Dendritic cell treated with granulocyte-macrophage colony-stimulating factor and Interleukin-4, amounts not matched to agents 40 ng/mL and 50 ng/mL, for 4 days (primary cell): ENCODE results near the gene NELFA.

ENCODE experiments used
- H3K27ac Mint-ChIP-seq: one replicate; pipeline ENCODE4 v1.8.0; 2022; ENCODE audit warnings: mild to moderate bottlenecking, mixed read lengths
- H3K27me3 Mint-ChIP-seq: one replicate; pipeline ENCODE4 v1.8.0; 2022; ENCODE audit warnings: mild to moderate bottlenecking, mixed read lengths
- H3K36me3 Mint-ChIP-seq: one replicate; pipeline ENCODE4 v1.8.0; 2022; ENCODE audit warnings: low read depth, mixed read lengths
- H3K4me1 Mint-ChIP-seq: one replicate; pipeline ENCODE4 v1.8.0; 2022; ENCODE audit warnings: low read depth, mixed read lengths
- H3K4me3 Mint-ChIP-seq: one replicate; pipeline ENCODE4 v1.8.0; 2022; ENCODE audit warnings: mild to moderate bottlenecking, moderate library complexity, mixed read lengths
- H3K9me3 Mint-ChIP-seq: one replicate; pipeline ENCODE4 v1.8.0; 2022; ENCODE audit warnings: mixed read lengths
- intact Hi-C: fragments of 100-400 bp; cut with micrococcal nuclease; formaldehyde crosslinking; loops from one replicate; pipeline ENCODE4 v1.15.0; 2022

The NELFA gene

DNA sequence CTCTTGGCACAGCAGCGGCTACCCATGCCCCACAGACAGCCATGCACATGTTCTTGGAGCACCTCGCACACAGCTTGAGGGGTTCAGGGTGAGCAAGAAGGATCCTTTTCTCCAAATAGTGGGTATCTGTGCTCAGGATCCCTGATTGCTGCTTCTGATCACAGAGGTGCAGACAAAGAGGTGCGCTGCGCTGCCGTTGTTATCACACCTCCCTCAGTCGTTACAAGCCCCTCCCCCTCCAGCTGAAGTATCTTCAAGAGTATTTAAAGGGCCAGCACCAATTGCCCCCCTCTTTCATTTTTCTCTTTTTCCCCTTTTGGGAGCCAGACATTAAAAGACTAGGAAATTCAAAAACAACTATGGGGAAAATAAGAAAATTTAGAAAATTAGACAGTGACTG lies 44.3 kb downstream of the NELFA start:
- no peaks in the 10 kb centered on the region for H3K4me1 Mint-ChIP-seq
- H3K4me3 Mint-ChIP-seq, result no peak overlapping the region
- H3K36me3 Mint-ChIP-seq, result peaks cover 86% of the 10 kb centered on the region
- no peaks in the 10 kb centered on the region for H3K9me3 Mint-ChIP-seq
- no peaks in the 10 kb centered on the region for H3K27me3 Mint-ChIP-seq
- intact Hi-C loops, result no loop called here
- H3K27ac Mint-ChIP-seq, result no peak overlapping the region

GRCh38 chr4:1962980-1963379 lies 45.8 kb downstream of the NELFA start:
- H3K4me3 Mint-ChIP-seq, result no peak overlapping the region
- no peaks in the 10 kb centered on the region for H3K4me1 Mint-ChIP-seq
- H3K9me3 Mint-ChIP-seq, result no peaks in the 10 kb centered on the region
- H3K36me3 Mint-ChIP-seq, result peaks cover 87% of the 10 kb centered on the region
- no peaks in the 10 kb centered on the region for H3K27me3 Mint-ChIP-seq
- intact Hi-C loops, result no loop called here
- no peak overlapping the region for H3K27ac Mint-ChIP-seq

- H3K9me3 Mint-ChIP-seq, result no peaks in the 10 kb centered on the region
- H3K36me3 Mint-ChIP-seq, result peaks cover 95% of the 10 kb centered on the region
- no peaks in the 10 kb centered on the region for H3K4me1 Mint-ChIP-seq
- H3K27me3 Mint-ChIP-seq, result no peaks in the 10 kb centered on the region
- no peak overlapping the region for H3K4me3 Mint-ChIP-seq
- H3K27ac Mint-ChIP-seq, result no peak overlapping the region
- intact Hi-C loops, result no loop called here
Measured at GRCh38 chr4:1961563-1961962, 47.2 kb downstream of the NELFA start.

- peaks cover 97% of the 10 kb centered on the region for H3K36me3 Mint-ChIP-seq
- no peak overlapping the region for H3K4me3 Mint-ChIP-seq
- no peaks in the 10 kb centered on the region for H3K27me3 Mint-ChIP-seq
- no peaks in the 10 kb centered on the region for H3K9me3 Mint-ChIP-seq
- H3K4me1 Mint-ChIP-seq, result no peaks in the 10 kb centered on the region
- intact Hi-C loops, result no loop called here
- no peak overlapping the region for H3K27ac Mint-ChIP-seq
Measured at GRCh38 chr4:1961038-1961437, 47.7 kb downstream of the NELFA start.

DNA sequence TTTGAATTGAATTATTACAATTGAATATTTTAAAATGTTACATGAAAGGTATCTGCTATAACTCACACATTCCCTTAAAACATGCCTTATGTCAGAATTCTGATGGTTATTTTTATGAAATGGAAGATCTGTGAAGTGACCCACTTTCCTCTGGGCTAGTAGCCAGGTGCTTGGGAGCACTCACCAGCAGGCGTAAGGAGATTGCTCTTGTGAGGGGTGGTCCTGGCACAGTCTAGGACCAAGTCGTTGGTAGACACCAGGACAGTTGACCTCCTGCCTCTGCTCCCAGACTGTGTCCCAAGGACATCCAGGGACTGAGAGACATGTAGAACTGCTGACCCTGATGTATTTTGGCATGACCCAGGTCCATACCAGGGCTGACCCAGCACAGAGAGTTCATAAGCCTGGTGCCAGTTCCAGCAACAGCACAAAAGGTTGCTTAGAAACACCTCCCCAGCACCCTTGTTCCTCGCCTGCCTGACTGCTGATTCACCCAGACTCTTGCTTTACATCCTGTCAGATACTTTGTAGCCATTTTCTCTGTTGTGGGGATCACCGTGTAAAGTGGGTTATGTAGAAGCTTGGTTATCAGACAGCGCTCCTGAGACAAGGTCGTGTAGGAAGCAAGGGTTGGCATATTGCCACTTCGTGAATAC lies 48.5 kb downstream of the NELFA start:
- Mint-ChIP-seq H3K4me3 (no peak overlapping the region), H3K36me3 (peaks cover 97% of the 10 kb centered on the region), H3K27me3 (no peaks in the 10 kb centered on the region), H3K9me3 (no peaks in the 10 kb centered on the region), H3K27ac (no peak overlapping the region), H3K4me1 (no peaks in the 10 kb centered on the region)
- intact Hi-C loops, result no loop called here

- Mint-ChIP-seq H3K4me1 (no peaks in the 10 kb centered on the region), H3K4me3 (no peak overlapping the region), H3K36me3 (peaks cover 97% of the 10 kb centered on the region), H3K9me3 (no peaks in the 10 kb centered on the region), H3K27ac (no peak overlapping the region), H3K27me3 (no peaks in the 10 kb centered on the region)
- intact Hi-C loops, result no loop called here
Measured at GRCh38 chr4:1959104-1959384, 49.7 kb downstream of the NELFA start.

- no peaks in the 10 kb centered on the region for H3K27me3 Mint-ChIP-seq
- no peak overlapping the region for H3K27ac Mint-ChIP-seq
- H3K4me3 Mint-ChIP-seq, result no peak overlapping the region
- no peaks in the 10 kb centered on the region for H3K4me1 Mint-ChIP-seq
- no peaks in the 10 kb centered on the region for H3K9me3 Mint-ChIP-seq
- H3K36me3 Mint-ChIP-seq, result peaks cover 97% of the 10 kb centered on the region
- intact Hi-C loops, result no loop called here
Measured at GRCh38 chr4:1958276-1959103, 50.3 kb downstream of the NELFA start.

DNA sequence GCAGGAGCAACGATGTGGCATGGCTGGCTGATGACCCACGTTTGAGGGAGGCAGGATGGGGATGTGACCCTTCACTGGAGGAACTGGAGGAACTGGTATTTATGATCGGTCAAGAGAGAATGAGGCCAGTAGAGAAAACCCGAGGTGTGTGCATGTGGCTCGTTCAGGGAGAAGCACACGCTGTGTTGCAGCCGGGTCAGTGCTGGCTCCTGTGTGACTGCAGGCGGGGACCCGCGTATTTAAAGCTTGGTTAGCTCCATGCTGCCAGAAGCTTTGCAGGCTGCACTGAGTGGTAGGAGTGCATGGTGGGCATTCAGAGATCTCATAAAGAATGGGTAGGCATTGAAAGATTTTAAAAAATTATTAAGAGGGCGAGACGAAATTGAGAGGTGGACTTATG lies 52.1 kb downstream of the NELFA start:
- H3K4me1 Mint-ChIP-seq, result no peaks in the 10 kb centered on the region
- no peaks in the 10 kb centered on the region for H3K27me3 Mint-ChIP-seq
- peaks cover 98% of the 10 kb centered on the region for H3K36me3 Mint-ChIP-seq
- no peaks in the 10 kb centered on the region for H3K9me3 Mint-ChIP-seq
- intact Hi-C loops, result no loop called here
- no peak overlapping the region for H3K27ac Mint-ChIP-seq
- no peak overlapping the region for H3K4me3 Mint-ChIP-seq

DNA sequence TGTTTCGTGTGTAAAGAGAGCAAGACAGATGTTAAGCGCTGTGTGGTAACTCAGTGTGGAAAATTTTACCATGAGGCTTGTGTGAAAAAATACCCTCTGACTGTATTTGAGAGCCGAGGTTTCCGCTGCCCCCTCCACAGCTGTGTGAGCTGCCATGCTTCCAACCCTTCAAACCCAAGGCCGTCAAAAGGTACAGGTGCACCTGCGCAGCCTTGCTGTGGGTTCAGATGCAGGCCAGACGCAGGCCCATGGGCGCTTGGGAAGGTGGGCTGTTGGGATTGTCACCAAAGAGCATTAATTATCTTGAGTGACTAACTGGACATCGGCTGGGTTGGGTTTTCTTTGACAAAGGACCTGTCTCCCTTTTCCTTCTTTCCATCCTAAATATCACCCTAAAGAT lies 55.4 kb downstream of the NELFA start:
- intact Hi-C loops, result no loop called here
- Mint-ChIP-seq H3K27ac (no peak overlapping the region), H3K4me3 (no peak overlapping the region), H3K9me3 (no peaks in the 10 kb centered on the region), H3K4me1 (no peaks in the 10 kb centered on the region), H3K27me3 (no peaks in the 10 kb centered on the region), H3K36me3 (peaks cover 94% of the 10 kb centered on the region)

DNA sequence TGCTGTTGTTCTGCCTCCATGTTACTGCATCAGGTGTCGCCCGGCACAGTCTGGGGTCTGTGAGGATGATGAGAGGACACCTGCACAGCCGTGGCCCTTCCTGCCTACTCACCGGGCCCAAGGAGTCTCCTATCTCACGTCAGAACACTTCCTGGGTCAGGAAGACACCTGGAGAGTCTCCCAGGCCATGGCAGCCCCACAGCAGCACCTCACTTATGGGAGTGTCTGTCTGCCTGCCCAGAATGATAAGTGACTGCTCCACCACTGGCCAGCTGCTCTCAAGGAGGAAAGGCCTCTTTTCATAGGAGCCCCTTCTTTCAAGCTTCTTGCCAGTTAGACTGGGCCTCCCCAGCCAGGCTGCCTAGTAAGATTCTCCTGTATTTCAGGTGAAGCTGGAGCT lies 56.1 kb downstream of the NELFA start:
- Mint-ChIP-seq H3K36me3 (peaks cover 94% of the 10 kb centered on the region), H3K4me1 (no peaks in the 10 kb centered on the region), H3K9me3 (no peaks in the 10 kb centered on the region), H3K4me3 (no peak overlapping the region), H3K27me3 (no peaks in the 10 kb centered on the region), H3K27ac (no peak overlapping the region)
- intact Hi-C loops, result no loop called here

DNA sequence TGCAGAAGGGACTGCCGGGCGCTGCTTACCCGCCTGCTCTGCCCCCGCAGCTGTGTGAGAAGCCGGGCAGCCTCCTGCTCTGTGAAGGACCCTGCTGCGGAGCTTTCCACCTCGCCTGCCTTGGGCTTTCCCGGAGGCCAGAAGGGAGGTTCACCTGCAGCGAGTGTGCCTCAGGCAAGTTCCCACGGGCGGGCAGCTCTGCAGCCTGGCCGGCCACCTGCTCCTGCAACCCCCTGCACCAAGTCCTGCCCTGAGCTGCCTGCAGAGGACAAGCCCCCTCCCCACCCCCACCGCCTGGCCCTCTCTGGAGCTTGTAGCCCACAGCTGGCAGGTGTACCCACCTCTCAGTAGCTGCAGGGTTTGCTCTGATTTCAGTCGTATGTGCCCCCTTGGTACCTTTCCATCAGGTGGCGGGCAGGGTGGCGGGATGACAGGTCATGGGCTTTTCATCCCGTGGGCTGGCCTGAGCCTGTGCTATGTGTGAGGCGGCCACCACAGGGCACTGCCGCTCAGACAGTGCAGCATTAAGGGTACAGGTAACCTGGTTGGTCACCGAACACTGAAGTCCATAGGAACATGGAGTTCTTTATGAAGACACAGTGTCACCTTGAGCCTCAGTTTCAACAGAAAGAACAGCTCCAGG lies 56.6 kb downstream of the NELFA start:
- peaks cover 90% of the 10 kb centered on the region for H3K36me3 Mint-ChIP-seq
- no peaks in the 10 kb centered on the region for H3K9me3 Mint-ChIP-seq
- no peaks in the 10 kb centered on the region for H3K4me1 Mint-ChIP-seq
- H3K4me3 Mint-ChIP-seq, result no peak overlapping the region
- no peak overlapping the region for H3K27ac Mint-ChIP-seq
- no peaks in the 10 kb centered on the region for H3K27me3 Mint-ChIP-seq
- intact Hi-C loops, result no loop called here

GRCh38 chr4:1950369-1950768 lies 58.4 kb downstream of the NELFA start:
- no peak overlapping the region for H3K27ac Mint-ChIP-seq
- no peaks in the 10 kb centered on the region for H3K27me3 Mint-ChIP-seq
- peaks cover 87% of the 10 kb centered on the region for H3K36me3 Mint-ChIP-seq
- H3K4me1 Mint-ChIP-seq, result no peaks in the 10 kb centered on the region
- H3K9me3 Mint-ChIP-seq, result no peaks in the 10 kb centered on the region
- H3K4me3 Mint-ChIP-seq, result no peak overlapping the region
- intact Hi-C loops, result no loop called here

DNA sequence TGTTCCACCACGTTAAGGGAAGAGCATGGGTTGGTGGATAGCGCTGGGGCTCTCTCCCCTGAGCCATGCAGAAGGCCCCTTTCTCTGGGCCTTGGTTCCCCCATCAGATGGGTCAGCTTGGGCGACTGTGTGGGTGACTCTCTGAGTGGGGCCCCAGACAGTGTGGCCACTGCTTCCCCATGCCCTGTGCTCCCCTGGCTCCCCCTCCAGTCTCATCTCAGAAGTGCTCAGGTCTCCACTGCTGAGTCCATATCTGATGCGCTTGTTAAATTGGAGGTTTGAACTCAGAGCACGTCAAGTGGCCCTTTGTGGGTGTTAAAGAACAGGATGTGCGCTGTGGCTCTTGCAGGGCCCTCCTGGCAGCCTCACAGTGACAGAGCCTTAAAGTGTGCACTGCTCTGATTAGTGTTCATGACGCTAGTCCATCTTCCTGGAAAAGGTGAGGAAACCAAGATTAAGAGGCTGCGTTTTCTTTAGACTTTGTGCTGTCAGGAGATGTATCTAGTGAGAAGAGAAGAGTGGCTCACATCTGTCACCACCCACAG lies 59.8 kb downstream of the NELFA start:
- H3K27ac Mint-ChIP-seq, result no peak overlapping the region
- H3K27me3 Mint-ChIP-seq, result no peaks in the 10 kb centered on the region
- intact Hi-C loops, result no loop called here
- peaks cover 83% of the 10 kb centered on the region for H3K36me3 Mint-ChIP-seq
- no peak overlapping the region for H3K4me3 Mint-ChIP-seq
- H3K4me1 Mint-ChIP-seq, result no peaks in the 10 kb centered on the region
- H3K9me3 Mint-ChIP-seq, result no peaks in the 10 kb centered on the region

- no peaks in the 10 kb centered on the region for H3K4me1 Mint-ChIP-seq
- no peak overlapping the region for H3K27ac Mint-ChIP-seq
- H3K9me3 Mint-ChIP-seq, result no peaks in the 10 kb centered on the region
- intact Hi-C loops, result no loop called here
- no peak overlapping the region for H3K4me3 Mint-ChIP-seq
- H3K36me3 Mint-ChIP-seq, result peaks cover 83% of the 10 kb centered on the region
- H3K27me3 Mint-ChIP-seq, result no peaks in the 10 kb centered on the region
Measured at GRCh38 chr4:1948232-1948631, 60.5 kb downstream of the NELFA start.
